ENCODE measurements around the gene MUSTN1. TPM values are rescaled to one million over a fixed set of nuclear protein-coding genes. Genes with fewer than 3 reads are reported as not detected.

Gene MUSTN1
- total and polyA plus RNA-seq, 2 of the 13 experiments (the other 11 are each of a cell fraction or from before 2014, with no cell fraction given) = 0.84 to 1.4 TPM

- TF ChIP-seq, protein P1, sequence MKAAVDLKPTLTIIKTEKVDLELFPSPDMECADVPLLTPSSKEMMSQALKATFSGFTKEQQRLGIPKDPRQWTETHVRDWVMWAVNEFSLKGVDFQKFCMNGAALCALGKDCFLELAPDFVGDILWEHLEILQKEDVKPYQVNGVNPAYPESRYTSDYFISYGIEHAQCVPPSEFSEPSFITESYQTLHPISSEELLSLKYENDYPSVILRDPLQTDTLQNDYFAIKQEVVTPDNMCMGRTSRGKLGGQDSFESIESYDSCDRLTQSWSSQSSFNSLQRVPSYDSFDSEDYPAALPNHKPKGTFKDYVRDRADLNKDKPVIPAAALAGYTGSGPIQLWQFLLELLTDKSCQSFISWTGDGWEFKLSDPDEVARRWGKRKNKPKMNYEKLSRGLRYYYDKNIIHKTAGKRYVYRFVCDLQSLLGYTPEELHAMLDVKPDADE (CRISPR knock-in tag; IDR thresholded peaks at IDR 0.05) = no peak
- TF ChIP-seq SOX13 (IDR thresholded peaks at IDR 0.05) = no peak
- TF ChIP-seq SOX13 (CRISPR knock-in tag; conservative IDR thresholded peaks at IDR 0.05 in 1 of 2, IDR thresholded peaks at IDR 0.05 in 1 of 2) = peak in 1 of 2 experiments; percentile 76; a peak in 2 of 4 replicates
- no peak for TF ChIP-seq CHD4 (IDR thresholded peaks at IDR 0.05; ENCODE audit: borderline replicate concordance, low read length)
- TF ChIP-seq, protein P2, sequence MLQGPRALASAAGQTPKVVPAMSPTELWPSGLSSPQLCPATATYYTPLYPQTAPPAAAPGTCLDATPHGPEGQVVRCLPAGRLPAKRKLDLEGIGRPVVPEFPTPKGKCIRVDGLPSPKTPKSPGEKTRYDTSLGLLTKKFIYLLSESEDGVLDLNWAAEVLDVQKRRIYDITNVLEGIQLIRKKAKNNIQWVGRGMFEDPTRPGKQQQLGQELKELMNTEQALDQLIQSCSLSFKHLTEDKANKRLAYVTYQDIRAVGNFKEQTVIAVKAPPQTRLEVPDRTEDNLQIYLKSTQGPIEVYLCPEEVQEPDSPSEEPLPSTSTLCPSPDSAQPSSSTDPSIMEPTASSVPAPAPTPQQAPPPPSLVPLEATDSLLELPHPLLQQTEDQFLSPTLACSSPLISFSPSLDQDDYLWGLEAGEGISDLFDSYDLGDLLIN (CRISPR knock-in tag; IDR thresholded peaks at IDR 0.05; ENCODE audit: borderline replicate concordance) = no peak
- no peak for TF ChIP-seq NFE2 (CRISPR knock-in tag; IDR thresholded peaks at IDR 0.05)
- TF ChIP-seq, protein P3, sequence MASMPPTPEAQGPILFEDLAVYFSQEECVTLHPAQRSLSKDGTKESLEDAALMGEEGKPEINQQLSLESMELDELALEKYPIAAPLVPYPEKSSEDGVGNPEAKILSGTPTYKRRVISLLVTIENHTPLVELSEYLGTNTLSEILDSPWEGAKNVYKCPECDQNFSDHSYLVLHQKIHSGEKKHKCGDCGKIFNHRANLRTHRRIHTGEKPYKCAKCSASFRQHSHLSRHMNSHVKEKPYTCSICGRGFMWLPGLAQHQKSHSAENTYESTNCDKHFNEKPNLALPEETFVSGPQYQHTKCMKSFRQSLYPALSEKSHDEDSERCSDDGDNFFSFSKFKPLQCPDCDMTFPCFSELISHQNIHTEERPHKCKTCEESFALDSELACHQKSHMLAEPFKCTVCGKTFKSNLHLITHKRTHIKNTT (CRISPR knock-in tag; IDR thresholded peaks at IDR 0.05) = no peak
- TF ChIP-seq IRF2 (CRISPR knock-in tag; IDR thresholded peaks at IDR 0.05) = peak; percentile 71; the same call in 1 of the 2 replicates
- TF ChIP-seq ZNF644 (CRISPR knock-in tag; IDR thresholded peaks at IDR 0.05; ENCODE audit: low read depth) = no peak
- TF ChIP-seq IKZF5 (CRISPR knock-in tag; IDR thresholded peaks at IDR 0.05) = no peak
- no peak for TF ChIP-seq SIN3B (IDR thresholded peaks at IDR 0.05; ENCODE audit: low read length)
- TF ChIP-seq ZZZ3 (CRISPR knock-in tag; IDR thresholded peaks at IDR 0.05; ENCODE audit: borderline replicate concordance) = no peak
- no peak for TF ChIP-seq TP53 (CRISPR knock-in tag; conservative IDR thresholded peaks at IDR 0.05)
- no peak for TF ChIP-seq U2AF2 (IDR thresholded peaks at IDR 0.05; ENCODE audit: low read depth, low read length)
- TF ChIP-seq, protein P4, sequence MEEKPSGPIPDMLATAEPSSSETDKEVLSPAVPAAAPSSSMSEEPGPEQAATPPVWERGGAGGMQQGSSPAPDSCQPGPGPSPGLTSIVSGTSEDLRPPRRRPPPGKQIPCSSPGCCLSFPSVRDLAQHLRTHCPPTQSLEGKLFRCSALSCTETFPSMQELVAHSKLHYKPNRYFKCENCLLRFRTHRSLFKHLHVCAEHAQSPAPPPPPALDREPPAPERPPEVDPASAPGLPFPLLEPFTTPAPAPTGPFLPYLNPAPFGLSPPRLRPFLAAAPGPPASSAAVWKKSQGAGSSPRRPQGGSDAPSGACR (CRISPR knock-in tag; IDR thresholded peaks at IDR 0.05) = no peak
- no peak for TF ChIP-seq NFATC3 (CRISPR knock-in tag; IDR thresholded peaks at IDR 0.05)
- TF ChIP-seq LBX2 (CRISPR knock-in tag; IDR thresholded peaks at IDR 0.05; ENCODE audit: borderline replicate concordance) = no peak
- TF ChIP-seq ZSCAN22 (CRISPR knock-in tag; IDR thresholded peaks at IDR 0.05) = no peak
- 0 out of 2 replicates have a peak, but pooled peaks have one; percentile 54 for TF ChIP-seq ZMAT3 (CRISPR knock-in tag; conservative IDR thresholded peaks at IDR 0.05)
- TF ChIP-seq RNF219 (CRISPR knock-in tag; IDR thresholded peaks at IDR 0.05) = no peak
- TF ChIP-seq ZNF720 (CRISPR knock-in tag; IDR thresholded peaks at IDR 0.05) = no peak
- TF ChIP-seq SKI (IDR thresholded peaks at IDR 0.05; ENCODE audit: partially characterized antibody) = peak; percentile 11
Observed at GRCh38 chr3:52786330-52787215, 48.2 kb downstream of the MUSTN1 start (continued).
